Ascending aorta (tissue), 2 donors: Measurements from ENCODE around the gene HSD17B10. TPM values are rescaled to one million over a fixed set of nuclear protein-coding genes. Genes with fewer than 3 reads are reported as not detected.

Experiments used
- DNase-seq, 2 donors: peaks; one replicate each; pipeline ENCODE4 v3.0.0-alpha.2; 2019; ENCODE audit warnings: low spot score in 2 of 2
- H3K27ac ChIP-seq, 2 donors: fragments of 200-600 bp; sonication (generic); one replicate each; pipeline ENCODE4 v1.5.1; 2016 to 2017; ENCODE audit warnings: mild to moderate bottlenecking in 1 of 2
- H3K27me3 ChIP-seq: fragments of 200-600 bp; sonication (generic); one replicate; pipeline ENCODE4 v1.5.1; 2017
- H3K36me3 ChIP-seq, 2 donors: fragments of 200-600 bp; sonication (generic); one replicate each; pipeline ENCODE4 v1.5.1; 2016
- H3K4me1 ChIP-seq, 2 donors: fragments of 200-600 bp; sonication (generic); one replicate each; pipeline ENCODE4 v1.5.1; 2016 to 2017; ENCODE audit warnings: mild to moderate bottlenecking in 1 of 2
- H3K4me3 ChIP-seq, 2 donors: fragments of 200-600 bp; sonication (generic); one replicate each; pipeline ENCODE4 v1.5.1; 2016 to 2017; ENCODE audit warnings: mild to moderate bottlenecking in 1 of 2
- H3K9me3 ChIP-seq, 2 donors: fragments of 200-600 bp; sonication (generic); one replicate each; pipeline ENCODE4 v1.5.1; 2016
- CTCF ChIP-seq, 3 experiments: fragments of 200-600 bp in 2 of 3; fragments of 450-650 bp in 1 of 3; sonication (generic) in 2 of 3; IDR thresholded peaks; one replicate each; pipeline ENCODE4 v1.5.1; 2016 to 2019; ENCODE audit warnings: antibody characterized with exemption in 3 of 3, mild to moderate bottlenecking in 1 of 3, moderate library complexity in 1 of 3
- intact Hi-C: fragments of 100-400 bp; cut with DNase I; formaldehyde crosslinking; loops from one replicate; pipeline ENCODE4 v1.15.1; 2023
- total RNA-seq: library from RNA; depleted of rRNA; stranded (reverse); fragments of >200 nt; gene quantifications from one replicate; pipeline ENCODE4 v1.1.0, GENCODE V29; 2016

Gene HSD17B10
- total RNA-seq, 1 donor from 2014 or later = 21.5 TPM

- H3K36me3 ChIP-seq = peaks cover 0 to 2% of the 10 kb centered on the region in 2 donors
- intact Hi-C loops = loop anchor here (2.0 to 5.0 kb wide), 2 partner anchors 124 to 210 kb away; partner anchors contain the start of gene KDM5C
- no peaks in the 10 kb centered on the region for H3K9me3 ChIP-seq
- peaks cover 0 to 4% of the 10 kb centered on the region in 2 donors for H3K4me1 ChIP-seq
- no peak overlapping the region for H3K27ac ChIP-seq
- no peak overlapping the region for H3K4me3 ChIP-seq
- H3K27me3 ChIP-seq = no peaks in the 10 kb centered on the region
- no peak for TF ChIP-seq CTCF (IDR thresholded peaks at IDR 0.05)
- no peak for DNase-seq
Measured at GRCh38 chrX:53437206-53437605, 3.0 kb upstream of the HSD17B10 start.

GRCh38 chrX:53435997-53436396 lies 1.8 kb upstream of the HSD17B10 start:
- intact Hi-C loops = loop anchor here (2.0 to 5.0 kb wide), 2 partner anchors 123 to 209 kb away; partner anchors contain the start of gene KDM5C
- Histone ChIP-seq H3K4me3 (no peak overlapping the region), H3K27me3 (no peaks in the 10 kb centered on the region), H3K27ac (no peak overlapping the region), H3K36me3 (peaks cover under 1 to 11% of the 10 kb centered on the region in 2 donors), H3K9me3 (no peaks in the 10 kb centered on the region), H3K4me1 (peaks cover 0 to 2% of the 10 kb centered on the region in 2 donors)
- peak; percentile 56 to 78 (median 75) for TF ChIP-seq CTCF (IDR thresholded peaks at IDR 0.05)
- DNase-seq = peak in 1 of 2 donors; percentile 81

GRCh38 chrX:53430231-53430630 lies 3.9 kb downstream of the HSD17B10 start:
- Histone ChIP-seq H3K27ac (no peak overlapping the region), H3K36me3 (peaks cover 7 to 14% of the 10 kb centered on the region in 2 donors), H3K4me1 (no peaks in the 10 kb centered on the region), H3K27me3 (no peaks in the 10 kb centered on the region), H3K4me3 (no peak overlapping the region), H3K9me3 (no peaks in the 10 kb centered on the region)
- no peak for TF ChIP-seq CTCF (IDR thresholded peaks at IDR 0.05)
- no peak for DNase-seq
- intact Hi-C loops = loop anchor here (5.0 kb wide), 1 partner anchor 338 kb away; the partner anchor contains the start of gene KANTR

GRCh38 chrX:53429755-53430154 lies 4.4 kb downstream of the HSD17B10 start:
- DNase-seq = no peak
- Histone ChIP-seq H3K36me3 (peaks cover 7 to 14% of the 10 kb centered on the region in 2 donors), H3K9me3 (no peaks in the 10 kb centered on the region), H3K4me3 (no peak overlapping the region), H3K4me1 (no peaks in the 10 kb centered on the region), H3K27ac (no peak overlapping the region), H3K27me3 (no peaks in the 10 kb centered on the region)
- intact Hi-C loops = loop anchor here (5.0 kb wide), 1 partner anchor 337 kb away; the partner anchor contains the start of gene KANTR
- TF ChIP-seq CTCF (IDR thresholded peaks at IDR 0.05) = no peak

GRCh38 chrX:53422861-53423306 lies 11.3 kb downstream of the HSD17B10 start, which contains the start of gene RIBC1:
RIBC1 (plus strand) TSS chrX:53422873; CDS start chrX:53426277, 3,404 bp downstream.
- TF ChIP-seq CTCF (IDR thresholded peaks at IDR 0.05) = no peak
- Histone ChIP-seq H3K4me3 (peak within 1 kb of the TSS; percentile 73 to 85), H3K36me3 (no peaks in the 10 kb centered on the region), H3K27ac (peak within 1 kb of the TSS; percentile 91 to 92), H3K9me3 (no peaks in the 10 kb centered on the region), H3K4me1 (peaks cover 5 to 10% of the 10 kb centered on the region in 2 donors), H3K27me3 (no peaks in the 10 kb centered on the region)
- intact Hi-C loops = loop anchor here (1.0 to 5.0 kb wide), 4 partner anchors 11 to 1161 kb away; partner anchors contain the start of genes HSD17B10 and KDM5C
- DNase-seq = no peak
